Mesendoderm (in vitro differentiated cells): ENCODE data around the gene FKBP6.
"Not testable (repeated sequence)": the region's sequence is repeated elsewhere in the genome, so short reads cannot be mapped to it uniquely, and the experiment has no call there.

Source experiments
- DNase-seq: peaks from one replicate; pipeline ENCODE4 v3.0.0; 2013
- H2AK5ac ChIP-seq: 2 replicates; pipeline ENCODE4 v1.6.1; 2013; ENCODE audit warnings: low read length, inconsistent platforms
- H2BK120ac ChIP-seq: 2 replicates; pipeline ENCODE4 v1.6.1; 2013; ENCODE audit warnings: low read depth, mild to moderate bottlenecking, low read length, moderate library complexity, mixed read lengths
- H2BK15ac ChIP-seq: replicated peaks from 2 replicates; pipeline ENCODE4 v1.6.1; 2013; ENCODE audit warnings: low read depth, mild to moderate bottlenecking, moderate library complexity
- H2BK5ac ChIP-seq: 2 replicates; pipeline ENCODE4 v1.6.1; 2013; ENCODE audit warnings: low read length, inconsistent platforms
- H3K18ac ChIP-seq: 2 replicates; pipeline ENCODE4 v1.6.1; 2013; ENCODE audit warnings: mild to moderate bottlenecking, low read length, mixed read lengths
- H3K23ac ChIP-seq: one replicate; pipeline ENCODE4 v1.6.1; 2013; ENCODE audit warnings: low read length
- H3K27ac ChIP-seq: 2 replicates; pipeline ENCODE4 v1.5.1; 2013; ENCODE audit warnings: low read depth, mild to moderate bottlenecking, inconsistent platforms, low read length, moderate library complexity
- H3K27me3 ChIP-seq: 2 replicates; pipeline ENCODE4 v1.6.1; 2013; ENCODE audit warnings: low read length, control low read depth, mild to moderate bottlenecking, inconsistent platforms; ENCODE audit not compliant: insufficient read depth, poor library complexity
- H3K36me3 ChIP-seq: 2 replicates; pipeline ENCODE4 v1.6.1; 2013; ENCODE audit warnings: low read length, inconsistent platforms; ENCODE audit not compliant: control insufficient read depth, insufficient read depth
- H3K4ac ChIP-seq: one replicate; pipeline ENCODE4 v1.6.1; 2013; ENCODE audit warnings: low read depth, mild to moderate bottlenecking, low read length, moderate library complexity
- H3K4me1 ChIP-seq: 2 replicates; pipeline ENCODE4 v1.6.1; 2013; ENCODE audit warnings: low read depth, low read length, inconsistent platforms; ENCODE audit not compliant: control insufficient read depth
- H3K4me2 ChIP-seq: 2 replicates; pipeline ENCODE4 v1.6.1; 2013; ENCODE audit warnings: low read length
- H3K4me3 ChIP-seq: 2 replicates; pipeline ENCODE4 v1.5.1; 2013; ENCODE audit warnings: mild to moderate bottlenecking, low read length
- H3K56ac ChIP-seq: one replicate; pipeline ENCODE4 v1.6.1; 2013; ENCODE audit warnings: low read length
- H3K79me1 ChIP-seq: 2 replicates; pipeline ENCODE4 v1.6.1; 2013; ENCODE audit warnings: low read length, inconsistent platforms
- H3K79me2 ChIP-seq: 2 replicates; pipeline ENCODE4 v1.6.1; 2013; ENCODE audit warnings: mild to moderate bottlenecking, low read length; ENCODE audit not compliant: control insufficient read depth, insufficient read depth
- H3K9ac ChIP-seq: 2 replicates; pipeline ENCODE4 v1.6.1; 2013; ENCODE audit warnings: low read length, inconsistent platforms
- H4K5ac ChIP-seq: one replicate; pipeline ENCODE4 v1.6.1; 2013; ENCODE audit warnings: low read length
- H4K8ac ChIP-seq: one replicate; pipeline ENCODE4 v1.6.1; 2013; ENCODE audit warnings: low read depth, mild to moderate bottlenecking, control low read depth, low read length, moderate library complexity
- WGBS: extraction: QIAGEN DNeasy Blood & Tissue Kit; methylation state at CpG from one replicate; pipeline ENCODE4 v1.1.7; 2013; ENCODE audit warnings: low lambda C conversion rate, missing lambda C conversion rate; ENCODE audit not compliant: insufficient coverage; ENCODE audit errors: extremely low coverage; 5-methylcytosine and 5-hydroxymethylcytosine counted together

The FKBP6 gene

GRCh38 chr7:73303546-73303945, 24.4 kb upstream of the FKBP6 start:
- Histone ChIP-seq H2BK15ac (no peak overlapping the region), H3K18ac (no peak overlapping the region)

DNA sequence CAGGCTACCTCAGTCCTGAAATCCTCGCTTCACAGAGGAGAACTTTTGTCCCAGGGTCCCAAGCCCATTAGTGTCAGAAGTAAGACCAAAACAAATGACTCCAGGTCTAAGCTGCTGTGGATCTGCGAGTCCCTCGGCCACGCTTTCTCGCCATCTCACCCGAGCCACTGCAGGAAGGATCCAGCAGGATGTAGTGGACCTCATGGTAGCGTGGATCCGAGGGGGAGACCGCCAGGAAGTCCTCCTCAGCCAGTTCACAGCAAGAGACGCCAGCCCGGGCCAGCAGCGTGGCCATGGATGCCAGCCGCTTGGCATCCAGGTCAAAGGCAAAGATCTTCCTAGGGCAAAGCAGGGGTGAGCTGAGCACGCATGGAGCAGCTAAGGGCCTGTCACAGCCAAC, 23.9 kb upstream of the FKBP6 start:
- Histone ChIP-seq H3K23ac (no peak overlapping the region), H3K27ac (no peak overlapping the region), H3K4me2 (no peak overlapping the region), H3K4ac (no peak overlapping the region), H3K9ac (no peak overlapping the region), H3K4me1 (no peaks in the 10 kb centered on the region), H3K27me3 (no peaks in the 10 kb centered on the region), H3K18ac (no peak overlapping the region), H4K8ac (no peak overlapping the region), H2BK120ac (no peak overlapping the region), H3K79me2 (peaks cover 16% of the 10 kb centered on the region), H2BK15ac (no peak overlapping the region), H2BK5ac (no peak overlapping the region), H3K79me1 (peaks cover 8% of the 10 kb centered on the region), H3K4me3 (no peak overlapping the region), H3K36me3 (peaks cover 2% of the 10 kb centered on the region), H3K56ac (no peak overlapping the region), H2AK5ac (no peak overlapping the region), H4K5ac (no peak overlapping the region)
- no peak for DNase-seq
- WGBS = no CpG with 5 or more reads among the region's 14 CpGs

More at GRCh38 chr7:73303546-73303945, 24.4 kb upstream of the FKBP6 start:
- H3K4me3 ChIP-seq = no peak overlapping the region
- no peak overlapping the region for H2BK120ac ChIP-seq
- H2BK5ac ChIP-seq = no peak overlapping the region
- H2AK5ac ChIP-seq = no peak overlapping the region
- no peak for DNase-seq
- no peak overlapping the region for H4K5ac ChIP-seq
- H3K56ac ChIP-seq = no peak overlapping the region
- no peak overlapping the region for H3K27ac ChIP-seq
- no peaks in the 10 kb centered on the region for H3K4me1 ChIP-seq
- WGBS = no CpG with 5 or more reads among the region's 26 CpGs
- H3K79me1 ChIP-seq = peaks cover 8% of the 10 kb centered on the region
- H3K4ac ChIP-seq = no peak overlapping the region
- H3K27me3 ChIP-seq = no peaks in the 10 kb centered on the region
- H3K79me2 ChIP-seq = peaks cover 16% of the 10 kb centered on the region
- no peak overlapping the region for H3K23ac ChIP-seq
- H4K8ac ChIP-seq = no peak overlapping the region
- no peak overlapping the region for H3K9ac ChIP-seq
- H3K36me3 ChIP-seq = peaks cover 2% of the 10 kb centered on the region
- H3K4me2 ChIP-seq = no peak overlapping the region

DNA sequence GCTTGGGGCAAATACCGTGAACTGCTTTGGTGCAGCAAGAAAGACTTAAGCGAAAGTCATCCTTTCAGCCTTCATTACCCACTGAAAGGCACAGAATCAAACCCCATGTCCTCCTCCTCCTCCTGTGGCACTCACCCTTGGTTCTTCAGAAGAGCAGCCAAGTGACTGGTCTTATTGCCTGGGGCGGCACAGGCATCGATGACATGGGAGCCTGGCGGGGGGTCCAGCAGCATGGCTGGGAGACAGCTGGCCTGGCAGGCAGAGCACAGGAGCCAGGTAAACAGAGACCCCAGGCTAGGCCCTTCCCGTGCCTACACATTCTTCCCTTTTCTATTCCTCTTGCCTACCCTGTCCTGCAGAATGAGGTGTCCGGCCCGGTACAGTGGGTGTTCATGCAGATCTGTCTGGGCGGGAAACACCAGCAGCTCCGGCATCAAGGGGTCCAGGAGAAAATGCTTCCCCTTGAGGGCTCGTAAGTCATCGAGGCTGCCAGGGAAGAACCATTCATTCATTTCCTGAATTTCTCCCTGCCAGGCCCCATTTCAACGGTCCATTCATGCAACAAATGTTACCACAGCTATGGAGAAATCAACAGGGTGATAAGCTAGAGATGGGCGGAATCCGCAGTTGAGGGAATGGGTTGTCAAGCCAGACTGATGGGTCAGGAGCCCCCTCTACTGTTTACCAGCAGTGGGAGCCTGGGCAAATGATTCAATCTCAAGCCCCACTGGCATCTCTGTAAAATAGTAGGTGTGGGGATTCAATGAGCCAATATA, 23.2 kb upstream of the FKBP6 start:
- not testable (repeated sequence) for H3K79me1 ChIP-seq, H3K36me3 ChIP-seq, H4K8ac ChIP-seq, H2BK15ac ChIP-seq, H3K4me1 ChIP-seq, DNase-seq, H2BK120ac ChIP-seq, H3K27me3 ChIP-seq, H3K18ac ChIP-seq, H2BK5ac ChIP-seq, H3K4me2 ChIP-seq, H3K4me3 ChIP-seq, H3K9ac ChIP-seq, H3K56ac ChIP-seq, H3K27ac ChIP-seq, H4K5ac ChIP-seq, H3K4ac ChIP-seq, H3K23ac ChIP-seq, H2AK5ac ChIP-seq
- no CpG with 5 or more reads among the region's 15 CpGs for WGBS
- H3K79me2 ChIP-seq = peaks cover 16% of the 10 kb centered on the region

DNA sequence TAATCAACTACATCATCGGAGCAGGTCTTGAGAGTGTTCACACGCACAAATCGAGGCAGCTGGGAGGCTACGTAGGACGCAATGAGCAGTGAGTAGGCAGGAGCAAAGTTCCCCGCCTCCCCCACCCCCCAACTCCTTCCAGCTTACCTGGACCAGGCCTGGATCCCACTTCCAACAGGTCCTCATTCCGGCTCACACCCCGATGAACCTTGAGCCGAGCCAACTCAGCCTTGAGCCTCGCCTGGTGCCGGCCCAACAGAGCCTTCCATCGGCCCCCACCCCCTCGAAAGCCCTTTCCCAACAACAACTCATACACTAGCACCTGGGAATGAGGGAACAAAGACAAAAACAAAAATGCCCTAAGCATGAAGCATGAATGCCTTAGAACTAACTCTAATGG, 20.5 kb upstream of the FKBP6 start:
- Histone ChIP-seq H3K18ac (no peak overlapping the region), H2AK5ac (no peak overlapping the region), H3K56ac (peak overlapping the region; percentile 64), H3K4me3 (no peak overlapping the region), H3K23ac (no peak overlapping the region), H4K8ac (no peak overlapping the region), H3K4me2 (peak overlapping the region; percentile 82), H3K4ac (no peak overlapping the region), H3K4me1 (no peaks in the 10 kb centered on the region), H2BK5ac (no peak overlapping the region), H2BK15ac (no peak overlapping the region), H3K36me3 (peaks cover 2% of the 10 kb centered on the region), H3K27ac (no peak overlapping the region), H3K27me3 (no peaks in the 10 kb centered on the region), H3K79me1 (peaks cover 8% of the 10 kb centered on the region), H2BK120ac (no peak overlapping the region), H3K79me2 (peaks cover 16% of the 10 kb centered on the region), H4K5ac (no peak overlapping the region), H3K9ac (peak overlapping the region; percentile 81)
- no CpG with 5 or more reads among the region's 13 CpGs for WGBS
- no peak for DNase-seq

- Histone ChIP-seq H3K27ac (no peak overlapping the region), H2BK15ac (no peak overlapping the region), H3K18ac (no peak overlapping the region), H3K23ac (no peak overlapping the region), H3K4me2 (peak overlapping the region; percentile 82), H3K79me1 (peaks cover 8% of the 10 kb centered on the region), H2AK5ac (no peak overlapping the region), H2BK5ac (no peak overlapping the region), H3K36me3 (peaks cover 2% of the 10 kb centered on the region), H3K4ac (peak overlapping the region; percentile 63), H3K56ac (peak overlapping the region; percentile 92), H2BK120ac (no peak overlapping the region), H4K8ac (no peak overlapping the region), H4K5ac (no peak overlapping the region), H3K4me1 (no peaks in the 10 kb centered on the region), H3K9ac (peak overlapping the region; percentile 81), H3K4me3 (peak overlapping the region; percentile 72), H3K79me2 (peaks cover 16% of the 10 kb centered on the region), H3K27me3 (no peaks in the 10 kb centered on the region)
- WGBS = no CpG with 5 or more reads among the region's 43 CpGs
- DNase-seq = peak; percentile 22
Measured at GRCh38 chr7:73308074-73308664, 19.8 kb upstream of the FKBP6 start.
